IPS-18a (cell line): Measurements from ENCODE around the gene RPL37.
"Not testable (repeated sequence)": the region's sequence is repeated elsewhere in the genome, so short reads cannot be mapped to it uniquely, and the experiment has no call there.

Experiments
- H3K27ac ChIP-seq: one replicate; pipeline ENCODE4 v1.5.1; 2013; ENCODE audit warnings: low read length
- H3K27me3 ChIP-seq: one replicate; pipeline ENCODE4 v1.6.1; 2013; ENCODE audit warnings: mild to moderate bottlenecking, low read length; ENCODE audit not compliant: control insufficient read depth, insufficient read depth
- H3K36me3 ChIP-seq: one replicate; pipeline ENCODE4 v1.6.1; 2013; ENCODE audit warnings: low read depth, low read length; ENCODE audit not compliant: control insufficient read depth
- H3K4me1 ChIP-seq: one replicate; pipeline ENCODE4 v1.6.1; 2013; ENCODE audit warnings: low read depth, low read length; ENCODE audit not compliant: control insufficient read depth
- H3K4me3 ChIP-seq: one replicate; pipeline ENCODE4 v1.5.1; 2013; ENCODE audit warnings: low read length
- H3K9ac ChIP-seq: one replicate; pipeline ENCODE4 v1.6.1; 2013; ENCODE audit warnings: mild to moderate bottlenecking, low read length, moderate library complexity
- H3K9me3 ChIP-seq: one replicate; pipeline ENCODE4 v1.6.1; 2013; ENCODE audit warnings: low read depth, low read length; ENCODE audit not compliant: control insufficient read depth

Gene RPL37

DNA sequence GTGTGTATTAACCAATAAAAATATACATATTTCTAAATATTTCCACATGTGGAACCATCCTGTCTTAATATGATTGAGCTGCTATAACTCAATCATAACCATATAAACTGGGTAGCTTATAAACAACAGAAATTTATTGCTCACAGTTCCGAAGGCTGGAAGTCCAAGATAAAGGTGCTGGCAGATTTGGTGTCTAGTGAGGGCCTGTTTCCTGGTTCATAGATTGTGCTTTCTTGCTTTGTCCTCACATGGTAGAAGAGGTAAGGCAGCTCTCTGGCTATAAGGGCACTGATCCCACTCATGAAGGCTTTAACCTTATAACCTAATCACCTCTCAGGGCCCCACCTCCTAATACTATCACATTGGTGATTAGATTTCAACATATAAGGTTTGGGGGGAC, 22.9 kb downstream of the RPL37 start:
- Histone ChIP-seq H3K27me3 (no peaks in the 10 kb centered on the region), H3K36me3 (no peaks in the 10 kb centered on the region), H3K9me3 (no peaks in the 10 kb centered on the region), H3K9ac (no peak overlapping the region), H3K4me3 (no peak overlapping the region), H3K27ac (no peak overlapping the region), H3K4me1 (peaks cover 4% of the 10 kb centered on the region)

DNA sequence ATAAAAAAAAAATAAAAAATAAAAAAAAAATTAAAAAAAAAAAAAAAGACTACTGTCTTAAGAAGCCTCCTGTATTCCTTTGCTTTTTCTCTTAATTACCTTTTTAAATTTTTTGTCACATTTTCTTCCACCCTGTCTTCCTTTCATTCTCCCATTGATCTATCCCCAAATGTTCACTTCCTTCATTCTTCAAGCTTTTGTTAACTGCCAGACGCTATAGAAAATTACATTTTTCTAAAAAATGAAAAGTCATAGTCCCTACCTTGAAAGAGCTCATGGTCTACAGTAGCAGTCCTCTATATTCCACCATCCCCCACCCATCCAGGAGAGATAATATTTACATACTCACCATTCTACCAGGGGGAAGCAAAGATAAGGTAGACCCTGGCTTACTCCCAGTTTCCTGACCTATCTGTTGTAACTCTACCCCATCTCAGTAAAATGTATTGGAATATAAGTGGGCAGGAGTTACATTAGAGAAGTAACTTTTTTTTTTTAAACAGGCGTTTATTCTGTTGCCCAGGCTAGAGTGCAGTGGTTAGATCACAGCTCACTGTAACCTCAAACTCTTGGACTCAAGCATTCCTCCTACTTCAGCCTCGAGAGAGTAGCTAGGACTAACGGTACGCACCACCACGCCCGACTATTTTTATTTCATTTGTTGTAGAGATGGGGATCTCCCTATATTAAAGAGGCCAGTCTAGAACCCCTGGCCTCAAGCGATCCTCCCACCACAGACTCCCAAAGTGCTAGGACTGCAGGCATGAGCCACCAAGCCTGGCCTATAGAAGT, 33.1 kb downstream of the RPL37 start:
- Histone ChIP-seq H3K9ac (no peak overlapping the region), H3K27ac (no peak overlapping the region), H3K4me3 (no peak overlapping the region), H3K27me3 (no peaks in the 10 kb centered on the region), H3K9me3 (no peaks in the 10 kb centered on the region), H3K36me3 (no peaks in the 10 kb centered on the region), H3K4me1 (peaks cover 19% of the 10 kb centered on the region)

DNA sequence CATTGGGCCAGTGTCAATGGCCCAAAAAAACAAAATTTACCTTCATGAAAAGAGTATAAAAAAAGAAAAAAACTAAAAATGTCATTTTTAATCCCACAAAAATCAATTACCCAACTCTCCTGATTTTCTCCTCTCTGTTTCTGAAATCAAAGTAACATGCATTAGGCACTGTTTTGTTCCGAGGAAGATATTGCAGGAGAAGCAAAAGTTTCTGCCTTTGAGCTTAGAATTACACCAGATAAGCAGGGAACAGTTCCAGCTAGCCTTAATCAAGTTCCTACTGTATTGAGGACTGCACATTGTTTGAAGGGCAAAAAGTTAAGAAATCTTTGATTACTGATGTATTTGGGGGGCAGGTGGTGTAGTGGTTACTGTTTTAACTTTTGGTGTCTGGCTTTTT, 35.8 kb downstream of the RPL37 start:
- H3K4me3 ChIP-seq = peak overlapping the region; percentile 96

GRCh38 chr5:40798801-40799210, 36.2 kb downstream of the RPL37 start:
- peak overlapping the region; percentile 94 for H3K9ac ChIP-seq
- peaks cover 27% of the 10 kb centered on the region for H3K4me1 ChIP-seq
- H3K27ac ChIP-seq = peak overlapping the region; percentile 85
- no peaks in the 10 kb centered on the region for H3K36me3 ChIP-seq
- H3K27me3 ChIP-seq = no peaks in the 10 kb centered on the region
- peak overlapping the region; percentile 96 for H3K4me3 ChIP-seq
- H3K9me3 ChIP-seq = no peaks in the 10 kb centered on the region

More for the DNA sequence above, 35.8 kb downstream of the RPL37 start:
- Histone ChIP-seq H3K27ac (no peak overlapping the region), H3K9me3 (no peaks in the 10 kb centered on the region), H3K9ac (peak overlapping the region; percentile 94), H3K27me3 (no peaks in the 10 kb centered on the region), H3K4me1 (peaks cover 27% of the 10 kb centered on the region), H3K36me3 (no peaks in the 10 kb centered on the region)

GRCh38 chr5:40798012-40798800, 36.8 kb downstream of the RPL37 start, which contains the start of gene PRKAA1:
PRKAA1 (minus strand) TSS chr5:40798374; CDS start chr5:40798189, 185 bp downstream.
- Histone ChIP-seq H3K36me3 (no peaks in the 10 kb centered on the region), H3K9me3 (no peaks in the 10 kb centered on the region), H3K27ac (peak within 1 kb of the TSS; percentile 88), H3K27me3 (no peaks in the 10 kb centered on the region), H3K9ac (peak within 1 kb of the TSS; percentile 94), H3K4me3 (peak within 1 kb of the TSS; percentile 99), H3K4me1 (peaks cover 27% of the 10 kb centered on the region)

GRCh38 chr5:40797273-40798011, 37.6 kb downstream of the RPL37 start:
- peak overlapping the region; percentile 99 for H3K4me3 ChIP-seq
- H3K9me3 ChIP-seq = no peaks in the 10 kb centered on the region
- H3K27me3 ChIP-seq = no peaks in the 10 kb centered on the region
- no peaks in the 10 kb centered on the region for H3K36me3 ChIP-seq
- peaks cover 27% of the 10 kb centered on the region for H3K4me1 ChIP-seq
- peak overlapping the region; percentile 88 for H3K27ac ChIP-seq
- H3K9ac ChIP-seq = peak overlapping the region; percentile 83

GRCh38 chr5:40796487-40796889, 38.5 kb downstream of the RPL37 start:
- Histone ChIP-seq H3K4me3 (peak overlapping the region; percentile 99), H3K27me3 (no peaks in the 10 kb centered on the region), H3K9ac (peak overlapping the region; percentile 83), H3K27ac (no peak overlapping the region), H3K9me3 (no peaks in the 10 kb centered on the region), H3K36me3 (no peaks in the 10 kb centered on the region), H3K4me1 (peaks cover 21% of the 10 kb centered on the region)

- peaks cover 21% of the 10 kb centered on the region for H3K4me1 ChIP-seq
- not testable (repeated sequence) for H3K9me3 ChIP-seq, H3K27ac ChIP-seq, H3K9ac ChIP-seq, H3K4me3 ChIP-seq, H3K36me3 ChIP-seq, H3K27me3 ChIP-seq
Observed at GRCh38 chr5:40794877-40795276, 40.1 kb downstream of the RPL37 start.

GRCh38 chr5:40794340-40794739, 40.7 kb downstream of the RPL37 start:
- H3K27ac ChIP-seq, H3K27me3 ChIP-seq, H3K9ac ChIP-seq, H3K9me3 ChIP-seq, H3K4me3 ChIP-seq, H3K36me3 ChIP-seq: not testable (repeated sequence)
- H3K4me1 ChIP-seq = peaks cover 17% of the 10 kb centered on the region

DNA sequence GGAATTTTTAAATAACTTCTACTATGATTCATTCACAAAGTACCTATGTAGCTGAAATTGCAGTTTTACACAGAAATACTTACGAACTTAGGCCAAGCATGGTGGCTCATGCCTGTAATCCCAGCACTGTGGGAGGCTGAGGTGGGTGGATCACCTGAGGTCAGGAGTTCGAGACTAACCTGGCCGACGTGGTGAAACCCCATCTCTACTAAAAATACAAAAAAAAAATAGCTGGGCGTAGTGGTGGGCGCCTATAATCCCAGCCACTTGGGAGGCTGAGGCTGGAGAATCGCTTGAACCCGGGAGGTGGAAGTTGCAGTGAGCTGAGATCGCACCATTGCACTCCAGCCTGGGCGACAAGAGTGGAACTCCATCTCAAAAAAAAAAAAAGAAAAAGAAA, 42.3 kb downstream of the RPL37 start:
- not testable (repeated sequence) for H3K27me3 ChIP-seq, H3K4me3 ChIP-seq, H3K9me3 ChIP-seq, H3K4me1 ChIP-seq, H3K9ac ChIP-seq, H3K27ac ChIP-seq, H3K36me3 ChIP-seq

DNA sequence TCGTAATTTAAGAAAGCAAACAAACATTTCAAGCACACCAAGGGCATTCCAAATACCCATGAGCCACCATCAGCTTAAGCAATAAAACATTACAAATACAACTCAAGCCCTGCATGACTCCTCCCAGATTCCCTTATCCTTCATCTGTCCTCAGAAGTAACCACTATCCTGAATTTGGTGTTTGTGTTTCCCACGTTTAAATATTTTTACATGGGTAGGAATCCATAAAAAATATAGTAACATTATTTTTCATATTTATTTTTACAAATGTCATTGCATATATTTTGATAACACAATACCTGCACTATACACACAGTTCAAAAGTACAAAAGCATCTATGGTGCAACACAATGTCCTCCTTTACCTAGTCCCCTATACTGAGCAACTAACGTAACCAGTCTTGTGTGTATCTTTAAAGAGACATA, 43.3 kb downstream of the RPL37 start:
- Histone ChIP-seq H3K36me3 (no peaks in the 10 kb centered on the region), H3K4me3 (no peak overlapping the region), H3K4me1 (peaks cover 5% of the 10 kb centered on the region)

More for the DNA sequence above, 43.3 kb downstream of the RPL37 start:
- H3K27ac ChIP-seq = no peak overlapping the region
- H3K9me3 ChIP-seq = no peaks in the 10 kb centered on the region
- no peaks in the 10 kb centered on the region for H3K27me3 ChIP-seq
- H3K9ac ChIP-seq = no peak overlapping the region
